ENCODE measurements around the gene C14orf180. TPM values are rescaled to one million over a fixed set of nuclear protein-coding genes. Genes with fewer than 3 reads are reported as not detected.

Gene C14orf180
- total RNA-seq, 6 experiments from 2014 or later, result 0.35 to 4.0 (median 1.9) TPM

- peaks cover 0 to 3% of the 10 kb centered on the region in 2 donors for H3K27me3 ChIP-seq
- no peak overlapping the region for H3K27ac ChIP-seq
- H3K4me3 ChIP-seq, result no peak overlapping the region
- WGBS (ENCODE audit: insufficient coverage, low coverage, low lambda C conversion rate, missing lambda C conversion rate), result 73% methylated on average over 2 of the region's 12 CpGs
- TF ChIP-seq CTCF (IDR thresholded peaks at IDR 0.05) (no peak), POLR2A (IDR thresholded peaks at IDR 0.05) (no peak)
- H3K9me3 ChIP-seq, result no peaks in the 10 kb centered on the region
- intact Hi-C loops (cut with DNase I), result no loop called here
- H3K36me3 ChIP-seq, result no peaks in the 10 kb centered on the region
- ATAC-seq (no peak), DNase-seq (no peak)
- H3K4me1 ChIP-seq, result no peaks in the 10 kb centered on the region
Observed at GRCh38 chr14:104598910-104599273, 19.3 kb downstream of the C14orf180 start.

- H3K27ac ChIP-seq, result no peak overlapping the region
- WGBS (ENCODE audit: insufficient coverage, low coverage, low lambda C conversion rate, missing lambda C conversion rate), result 82% methylated on average over 6 of the region's 7 CpGs
- DNase-seq (no peak), ATAC-seq (no peak)
- H3K4me1 ChIP-seq, result no peaks in the 10 kb centered on the region
- H3K9me3 ChIP-seq, result no peaks in the 10 kb centered on the region
- intact Hi-C loops (cut with DNase I), result no loop called here
- no peak for TF ChIP-seq CTCF (IDR thresholded peaks at IDR 0.05)
- H3K4me3 ChIP-seq, result no peak overlapping the region
- peaks cover 0 to 8% of the 10 kb centered on the region in 2 donors for H3K27me3 ChIP-seq
- no peaks in the 10 kb centered on the region for H3K36me3 ChIP-seq
Observed at GRCh38 chr14:104599446-104599845, 19.9 kb downstream of the C14orf180 start.

DNA sequence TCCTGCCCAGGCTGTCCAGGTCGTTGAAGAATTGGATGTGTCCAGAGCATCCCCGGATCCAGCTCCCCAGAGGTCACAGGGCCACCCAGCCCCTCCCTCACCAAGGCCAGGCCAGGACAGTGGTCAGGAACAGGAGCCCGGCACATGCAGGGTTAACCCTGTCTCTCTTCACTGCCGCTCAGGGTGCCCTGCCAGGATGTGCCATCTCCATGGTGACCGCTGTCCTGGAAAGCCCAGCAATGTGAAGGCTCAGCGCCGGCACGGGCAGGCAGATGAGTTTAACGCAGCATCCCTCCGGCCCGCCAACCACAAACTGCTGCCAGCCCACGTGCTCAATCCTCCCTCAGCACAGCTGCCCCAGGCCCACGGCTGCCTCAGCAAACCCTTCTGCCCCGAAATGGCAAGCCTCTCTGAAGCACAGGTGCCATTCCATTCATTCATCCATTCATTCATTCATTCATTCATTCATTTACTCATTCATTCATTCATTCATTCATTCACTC is 20.6 kb downstream of the C14orf180 start:
- DNase-seq (peak in 1 of 3 donors; percentile 44), ATAC-seq (peak in 1 of 4 donors; percentile 9)
- H3K9me3 ChIP-seq, result no peaks in the 10 kb centered on the region
- TF ChIP-seq CTCF (IDR thresholded peaks at IDR 0.05) (no peak), POLR2A (IDR thresholded peaks at IDR 0.05) (no peak)
- intact Hi-C loops (cut with DNase I), result no loop called here
- no peaks in the 10 kb centered on the region for H3K4me1 ChIP-seq
- no peak overlapping the region for H3K27ac ChIP-seq
- WGBS (ENCODE audit: insufficient coverage, low coverage, low lambda C conversion rate, missing lambda C conversion rate), result 5% methylated on average over 2 of the region's 14 CpGs
- no peaks in the 10 kb centered on the region for H3K36me3 ChIP-seq
- no peak overlapping the region for H3K4me3 ChIP-seq
- peaks cover 0 to 8% of the 10 kb centered on the region in 2 donors for H3K27me3 ChIP-seq

GRCh38 chr14:104600805-104601204 is 21.2 kb downstream of the C14orf180 start:
- H3K27ac ChIP-seq, result no peak overlapping the region
- no peaks in the 10 kb centered on the region for H3K36me3 ChIP-seq
- no peaks in the 10 kb centered on the region for H3K9me3 ChIP-seq
- ATAC-seq (no peak), DNase-seq (peak in 1 of 3 donors; percentile 44)
- no peak overlapping the region for H3K4me3 ChIP-seq
- no peak for TF ChIP-seq POLR2A (IDR thresholded peaks at IDR 0.05)
- no peak for TF ChIP-seq CTCF (IDR thresholded peaks at IDR 0.05)
- WGBS (ENCODE audit: insufficient coverage, low coverage, low lambda C conversion rate, missing lambda C conversion rate), result 50% methylated on average over 3 of the region's 8 CpGs
- intact Hi-C loops (cut with DNase I), result no loop called here
- no peaks in the 10 kb centered on the region for H3K4me1 ChIP-seq
- peaks cover 0 to 8% of the 10 kb centered on the region in 2 donors for H3K27me3 ChIP-seq

DNA sequence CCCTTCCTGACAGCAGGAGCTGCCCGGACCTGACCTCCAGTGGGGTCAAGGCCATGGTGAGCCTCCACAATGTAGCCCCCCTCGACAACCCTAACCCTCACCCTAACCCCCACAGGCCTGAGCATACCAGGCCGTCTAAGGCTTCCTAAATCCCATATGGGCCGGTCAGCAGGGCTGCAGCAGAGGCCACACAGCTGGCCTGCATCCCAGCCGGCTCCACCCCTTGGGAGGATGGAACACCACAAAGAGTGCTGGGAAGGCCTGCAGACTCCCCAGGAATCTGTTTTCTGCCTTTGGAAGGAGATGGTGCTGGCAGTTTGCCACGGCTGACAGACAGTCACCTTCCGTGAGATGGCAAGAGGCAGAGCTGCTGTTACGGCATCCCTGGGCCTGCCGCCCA is 22.2 kb downstream of the C14orf180 start:
- peak in 2 of 3 donors; percentile 27 to 52 for DNase-seq
- ATAC-seq, result no peak
- no peak for TF ChIP-seq CTCF (IDR thresholded peaks at IDR 0.05)
- no peak for TF ChIP-seq POLR2A (IDR thresholded peaks at IDR 0.05)
- Histone ChIP-seq H3K4me1 (no peaks in the 10 kb centered on the region), H3K27ac (no peak overlapping the region), H3K27me3 (peaks cover 0 to 8% of the 10 kb centered on the region in 2 donors), H3K4me3 (no peak overlapping the region), H3K9me3 (no peaks in the 10 kb centered on the region), H3K36me3 (no peaks in the 10 kb centered on the region)
- 40% methylated on average over 2 of the region's 9 CpGs for WGBS (ENCODE audit: insufficient coverage, low coverage, low lambda C conversion rate, missing lambda C conversion rate)
- intact Hi-C loops (cut with DNase I), result no loop called here

Measured in right lobe of liver (tissue), 6 donors.